Pons (tissue), 1 donor: ENCODE data around the gene NHERF1.

Experiments used
- DNase-seq: peaks from one replicate; pipeline ENCODE4 v3.0.0-alpha.2; 2016; ENCODE audit warnings: low spot score

Gene NHERF1

DNA sequence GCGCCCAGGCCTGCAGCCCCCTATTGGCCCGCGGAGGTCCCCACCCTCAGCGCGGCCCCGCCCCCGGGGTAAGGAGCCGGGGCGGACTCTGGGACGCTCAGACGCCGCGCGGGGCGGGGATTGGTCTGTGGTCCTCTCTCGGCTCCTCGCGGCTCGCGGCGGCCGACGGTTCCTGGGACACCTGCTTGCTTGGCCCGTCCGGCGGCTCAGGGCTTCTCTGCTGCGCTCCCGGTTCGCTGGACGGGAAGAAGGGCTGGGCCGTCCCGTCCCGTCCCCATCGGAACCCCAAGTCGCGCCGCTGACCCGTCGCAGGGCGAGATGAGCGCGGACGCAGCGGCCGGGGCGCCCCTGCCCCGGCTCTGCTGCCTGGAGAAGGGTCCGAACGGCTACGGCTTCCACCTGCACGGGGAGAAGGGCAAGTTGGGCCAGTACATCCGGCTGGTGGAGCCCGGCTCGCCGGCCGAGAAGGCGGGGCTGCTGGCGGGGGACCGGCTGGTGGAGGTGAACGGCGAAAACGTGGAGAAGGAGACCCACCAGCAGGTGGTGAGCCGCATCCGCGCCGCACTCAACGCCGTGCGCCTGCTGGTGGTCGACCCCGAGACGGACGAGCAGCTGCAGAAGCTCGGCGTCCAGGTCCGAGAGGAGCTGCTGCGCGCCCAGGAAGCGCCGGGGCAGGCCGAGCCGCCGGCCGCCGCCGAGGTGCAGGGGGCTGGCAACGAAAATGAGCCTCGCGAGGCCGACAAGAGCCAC lies at the start of gene NHERF1:
Gene NHERF1, plus strand, starts transcription at position 100 of the 750 bp plus-strand sequence. Its CDS starts 219 bp downstream, at position 319.
- peak; percentile 94 for DNase-seq

DNA sequence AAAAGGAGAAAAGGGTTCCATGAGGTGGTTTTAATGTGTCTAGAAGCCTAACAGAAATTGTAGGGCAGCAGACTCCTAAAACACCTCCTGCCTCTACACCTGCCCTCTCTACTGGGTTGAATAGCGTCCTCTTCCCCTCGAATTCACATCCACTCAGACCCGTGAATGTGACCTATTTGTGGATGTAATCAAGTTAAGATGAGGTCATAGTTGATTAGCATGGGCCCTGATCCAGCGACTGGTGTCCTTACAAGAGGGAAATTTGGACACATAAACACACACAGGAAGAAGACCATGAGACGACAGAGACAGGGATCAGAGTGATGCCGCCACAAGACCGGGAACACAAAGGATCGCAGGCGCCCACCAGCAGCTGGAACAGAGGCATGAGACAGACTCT lies 49.2 kb upstream of the NHERF1 start:
- DNase-seq = no peak

DNA sequence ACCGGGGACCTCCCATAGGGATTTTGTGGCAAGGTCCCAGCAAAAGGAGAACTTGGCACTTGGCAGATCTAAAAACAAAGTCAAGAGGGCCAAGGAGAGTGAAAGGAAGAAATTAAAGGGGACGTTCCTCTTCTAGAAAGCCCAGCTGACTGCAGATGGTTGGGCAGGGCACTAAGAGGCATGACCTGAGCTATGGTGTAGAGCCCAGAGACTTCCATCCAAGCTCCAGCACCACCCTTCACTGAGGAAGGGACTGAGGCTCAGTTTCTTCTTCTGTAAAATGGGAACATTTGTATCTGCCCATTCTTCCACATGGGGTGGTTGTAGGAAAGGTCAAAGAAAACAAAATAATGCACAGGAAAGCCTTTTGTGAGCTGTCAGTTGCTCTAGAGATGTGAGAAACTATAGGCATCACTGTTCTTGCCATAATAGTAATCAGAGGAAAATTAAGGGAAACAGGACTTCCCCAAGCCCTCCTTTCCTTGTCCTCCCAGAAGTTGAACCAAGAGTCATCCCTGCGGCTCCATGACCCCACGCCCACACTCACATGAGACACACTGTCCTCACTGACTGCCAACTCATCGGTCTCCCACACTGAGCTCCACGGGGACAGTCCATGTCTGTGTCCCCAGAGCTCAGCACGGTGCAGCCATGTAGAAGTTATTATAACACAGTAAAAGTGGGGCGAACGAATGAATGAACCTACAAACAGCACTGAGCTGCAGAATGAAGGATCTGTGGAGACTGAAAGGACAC lies 46.1 kb upstream of the NHERF1 start:
- DNase-seq = peak; percentile 19

DNA sequence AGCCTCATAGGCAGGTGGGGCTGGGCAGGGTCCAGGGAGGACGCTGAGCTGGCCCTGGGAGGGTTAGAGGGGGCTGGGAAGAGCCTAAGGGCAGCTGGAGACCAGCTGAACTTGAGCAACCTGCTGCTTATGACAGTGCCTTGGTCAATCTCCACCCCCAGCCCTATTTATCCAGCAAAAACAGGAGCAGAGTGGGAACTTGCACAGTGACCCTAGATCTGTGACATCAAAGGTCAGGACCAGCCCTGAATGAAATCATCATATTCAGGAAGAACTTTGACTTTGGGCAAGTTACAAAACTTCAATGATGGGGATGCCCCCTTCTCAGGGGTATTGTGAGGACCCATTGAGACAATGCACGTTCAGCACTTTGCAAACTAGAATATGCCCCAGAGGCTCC lies 45.1 kb upstream of the NHERF1 start:
- no peak for DNase-seq

DNA sequence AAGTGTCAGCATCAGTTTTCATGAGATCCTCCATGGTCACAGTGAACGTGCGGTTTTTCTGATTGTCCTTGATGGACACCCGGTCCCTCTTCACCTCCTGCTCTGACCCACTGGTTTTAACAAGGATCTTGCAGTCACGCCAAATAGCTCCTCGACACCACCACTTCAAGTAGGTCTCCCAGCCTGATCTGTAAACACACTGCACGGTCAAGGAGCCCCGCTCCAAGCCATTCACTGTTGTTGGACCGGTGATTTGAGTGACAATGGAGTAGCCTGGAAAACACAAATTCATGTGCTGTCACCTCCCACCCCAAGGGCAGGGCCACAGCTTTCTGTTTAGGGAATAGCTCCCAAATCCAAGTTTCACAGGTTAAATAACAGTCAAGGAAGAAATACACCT lies 43.9 kb upstream of the NHERF1 start:
- DNase-seq = no peak

DNA sequence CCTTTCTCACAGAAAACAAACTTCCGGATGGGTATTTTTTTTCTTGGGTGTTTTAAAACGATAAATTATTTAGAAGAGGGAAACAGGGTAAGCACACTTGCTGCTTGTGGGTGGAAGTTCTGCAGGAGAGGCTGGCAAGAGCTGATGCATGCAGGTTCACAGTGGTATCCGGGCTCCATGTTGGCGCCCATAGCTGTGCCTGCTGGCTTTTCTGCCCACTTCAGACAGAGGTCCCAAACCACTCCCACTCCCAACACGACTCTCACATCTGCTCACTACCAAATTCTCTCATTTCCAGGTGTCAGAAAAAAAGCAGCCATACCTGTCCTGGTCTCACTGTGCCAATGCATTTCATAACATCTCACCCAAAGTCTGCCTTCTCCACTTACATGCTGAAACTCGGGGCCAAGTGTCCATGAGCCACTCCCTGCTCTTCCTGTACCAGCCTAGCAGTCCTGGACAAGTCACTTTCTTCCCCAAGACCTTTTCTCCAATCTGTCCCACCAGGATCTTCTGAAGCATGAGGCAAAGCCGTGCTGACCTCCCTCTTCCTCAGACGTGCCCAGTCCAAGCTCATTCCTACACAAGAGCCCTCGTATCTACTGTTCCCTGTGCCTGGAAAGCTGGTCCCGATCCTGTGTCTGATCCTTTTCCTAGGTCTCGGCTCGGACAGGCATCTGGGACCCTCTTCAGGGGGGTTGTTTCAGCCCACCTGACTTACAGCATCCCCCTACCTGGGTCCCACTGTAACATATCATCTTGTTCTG lies 37.2 kb upstream of the NHERF1 start:
- DNase-seq = no peak

DNA sequence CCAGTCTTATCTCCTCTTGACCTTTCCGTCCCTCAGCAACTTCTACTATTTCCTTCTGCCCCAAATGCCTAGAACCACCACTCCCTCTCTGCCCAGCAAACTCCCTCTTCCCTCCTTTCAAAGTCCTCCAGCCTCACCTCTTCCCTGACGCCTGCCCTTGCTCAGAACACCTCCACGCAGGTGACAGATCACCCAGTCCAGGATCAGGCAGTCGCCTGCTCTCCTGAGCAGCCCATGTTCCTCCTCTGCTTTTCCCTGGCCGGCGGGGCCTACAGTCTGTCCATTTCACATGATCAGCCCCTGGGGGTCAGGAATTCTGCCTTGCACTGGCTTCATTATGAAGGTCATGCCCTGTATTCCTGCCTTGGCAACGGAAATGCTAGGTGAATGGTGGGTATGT lies 36.1 kb upstream of the NHERF1 start:
- no peak for DNase-seq

DNA sequence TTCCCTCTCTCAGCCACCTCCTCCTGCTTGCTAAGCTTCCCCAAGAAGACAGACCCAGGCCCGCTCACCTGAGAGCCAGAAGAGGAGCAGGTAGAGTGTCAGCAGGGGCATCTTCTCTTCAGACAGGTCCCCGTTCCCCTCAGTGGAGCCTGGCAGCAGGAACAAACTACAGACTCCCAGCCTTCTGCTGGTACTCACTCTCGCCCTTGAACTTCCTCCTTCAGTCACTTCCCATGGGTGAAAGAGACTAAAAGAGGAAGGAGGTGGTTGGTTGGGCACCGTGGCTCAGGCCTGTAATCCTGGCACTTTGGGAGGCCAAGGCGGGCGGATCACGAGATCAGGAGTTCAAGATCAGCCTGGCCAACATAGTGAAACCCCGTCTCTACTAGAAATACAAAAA lies 35.7 kb upstream of the NHERF1 start, which contains the start of gene CD300LF:
Gene CD300LF, minus strand, starts transcription at position 168 of the 400 bp plus-strand sequence. Its CDS starts 57 bp downstream, at position 111.
- DNase-seq = peak; percentile 78

DNA sequence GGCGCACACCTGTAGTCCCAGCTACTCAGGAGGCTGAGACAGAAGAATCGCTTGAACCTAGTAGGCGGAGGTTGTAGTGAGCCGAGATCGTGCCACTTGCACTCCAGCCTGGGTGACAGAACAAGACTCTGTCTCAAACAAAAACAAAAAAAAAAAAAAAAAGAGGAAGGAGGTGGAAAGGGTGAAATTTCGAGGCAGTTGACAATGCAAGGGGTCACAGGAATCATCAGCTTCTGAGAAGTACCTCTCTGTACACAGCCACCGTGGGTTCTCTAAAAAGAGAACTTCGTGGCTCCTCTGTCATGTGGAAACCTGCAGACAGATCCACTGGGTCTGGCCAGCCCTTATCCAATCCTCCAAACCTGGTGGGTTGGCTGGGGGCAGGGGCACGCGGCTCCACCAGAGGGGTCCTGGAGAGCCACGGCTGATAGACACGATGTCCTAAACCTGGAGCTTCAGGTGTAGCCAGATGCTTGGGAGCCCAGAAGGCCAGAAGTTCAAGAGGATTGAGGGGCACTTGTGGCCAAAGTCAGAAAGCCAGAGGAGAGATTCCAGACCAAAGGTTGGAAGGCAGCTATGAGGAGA lies 35.2 kb upstream of the NHERF1 start:
- DNase-seq = peak; percentile 22

DNA sequence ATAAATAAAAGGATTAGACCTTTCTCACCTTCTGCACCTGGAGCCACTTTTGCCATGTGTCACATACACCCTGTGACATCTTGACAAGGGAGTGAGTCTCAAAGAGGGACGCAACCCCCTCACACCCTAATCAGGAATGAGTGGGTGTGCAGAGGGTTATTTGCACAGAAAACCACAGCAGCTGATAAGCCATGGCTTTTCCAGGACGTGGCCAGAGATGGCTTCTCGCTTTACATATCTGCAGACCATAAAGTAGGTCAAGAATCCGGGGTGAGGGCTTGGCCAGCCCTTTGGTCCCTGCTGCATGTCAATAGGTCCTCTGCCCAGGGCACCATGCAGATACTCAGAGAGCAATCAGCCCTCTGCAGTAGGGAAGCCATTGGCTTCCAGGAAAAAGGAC lies 33.3 kb upstream of the NHERF1 start:
- DNase-seq = no peak

DNA sequence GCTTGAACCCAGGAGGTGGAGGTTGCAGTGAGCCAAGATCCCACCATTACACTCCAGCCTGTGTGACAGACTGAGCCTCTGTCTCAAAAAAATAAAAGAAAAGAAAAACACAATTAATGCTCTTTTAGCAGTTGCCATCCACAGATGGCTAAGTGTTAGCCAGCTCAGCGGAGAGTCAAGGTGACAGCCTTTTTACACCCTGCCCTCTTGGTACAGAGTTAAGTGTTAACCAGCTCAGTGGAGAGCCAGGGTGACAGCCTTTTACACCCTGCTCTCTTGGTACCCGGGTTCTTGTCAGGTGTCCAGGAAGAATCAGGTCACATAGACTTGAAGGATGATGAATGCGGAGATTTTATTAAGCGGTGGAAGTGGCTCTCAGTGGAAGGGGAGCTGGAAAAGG lies 27.9 kb upstream of the NHERF1 start:
- no peak for DNase-seq

DNA sequence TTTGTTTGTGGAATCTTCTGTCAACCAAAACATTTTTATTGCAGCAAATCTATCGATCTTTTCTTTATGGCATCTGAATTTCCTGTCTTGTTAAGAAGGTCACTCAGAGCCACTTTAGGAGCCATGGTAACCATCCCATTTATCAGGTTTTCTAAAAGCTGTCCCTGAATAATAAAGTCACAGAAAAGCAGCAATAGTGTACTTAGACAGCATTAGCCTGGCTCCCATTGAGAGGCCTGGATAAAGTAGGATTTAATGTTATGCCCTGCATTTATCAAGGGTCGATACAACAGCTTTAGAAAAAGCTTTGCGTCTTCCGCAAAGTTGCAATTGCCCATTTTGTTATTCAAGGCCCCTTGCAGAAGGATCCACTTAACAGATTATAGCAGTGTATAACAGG lies 25.6 kb upstream of the NHERF1 start:
- DNase-seq = no peak

DNA sequence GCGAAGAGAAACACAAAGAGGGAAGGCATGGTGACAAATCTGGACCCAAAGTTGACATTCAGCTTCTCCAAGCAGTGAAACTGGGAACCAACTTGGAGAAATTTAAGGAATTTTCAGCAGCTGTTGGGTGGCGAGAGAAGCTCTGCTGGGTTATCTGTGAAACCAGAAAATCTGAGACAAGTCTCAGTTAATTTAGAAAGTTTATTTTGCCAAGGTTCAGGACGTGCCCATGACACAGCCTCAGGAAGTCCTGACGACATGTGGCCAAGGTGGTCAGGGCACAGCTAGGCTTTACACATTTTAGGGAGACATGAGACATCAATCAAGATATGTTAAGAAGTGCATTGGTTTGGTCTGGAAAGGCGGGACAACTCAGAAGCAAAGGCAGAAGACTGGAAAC lies 24.5 kb upstream of the NHERF1 start:
- no peak for DNase-seq

DNA sequence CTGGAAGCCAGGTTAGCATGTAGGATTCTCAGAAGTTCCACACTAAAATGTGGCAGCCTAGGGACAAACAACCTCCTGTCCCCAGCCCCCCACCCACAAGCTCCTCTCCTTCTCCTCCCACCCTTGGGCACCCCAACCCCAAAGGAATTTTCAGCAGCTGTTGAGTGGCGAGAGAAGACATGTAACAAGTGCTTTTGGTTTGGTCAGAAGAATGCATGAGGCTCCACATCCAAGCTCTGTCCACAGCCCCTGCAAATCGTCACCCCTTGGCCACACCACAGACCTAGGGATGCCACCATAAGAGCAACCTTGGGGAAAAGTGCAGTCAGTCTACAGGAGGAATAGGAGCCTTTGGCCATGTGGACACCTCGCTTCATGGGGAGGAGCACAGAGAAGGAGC lies 23.3 kb upstream of the NHERF1 start:
- no peak for DNase-seq

DNA sequence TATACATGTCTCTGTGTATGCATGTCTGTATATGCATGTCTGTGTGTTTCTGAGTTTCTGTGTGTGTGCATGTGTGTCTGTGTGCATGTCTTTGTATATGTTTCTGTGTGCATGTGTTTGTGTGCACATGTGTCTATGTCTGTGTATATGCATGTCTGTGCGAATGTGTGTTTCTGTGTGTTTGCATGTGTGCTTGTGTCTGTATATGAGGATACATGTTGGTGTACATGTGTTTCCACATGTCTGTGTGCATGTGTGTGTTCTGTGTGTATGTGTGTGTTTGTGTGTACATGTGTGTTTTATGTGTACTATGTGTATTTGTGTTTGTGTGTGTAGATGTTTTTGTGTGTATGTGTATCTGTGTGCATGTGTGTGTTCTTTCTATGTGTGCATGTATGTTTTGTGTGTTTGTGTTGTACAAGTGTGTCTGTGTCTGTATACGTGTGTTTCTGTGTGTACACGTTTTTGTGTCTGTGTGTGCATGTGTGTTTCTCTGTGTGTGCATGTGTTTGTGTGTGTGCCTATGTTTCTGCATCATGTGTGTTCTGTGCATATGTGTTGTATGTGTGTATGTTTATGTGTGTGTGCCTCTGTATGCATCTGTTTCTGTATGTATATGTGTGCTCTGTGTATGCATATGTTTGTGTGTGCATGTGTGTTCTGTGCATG lies 20.3 kb upstream of the NHERF1 start:
- DNase-seq = no peak

DNA sequence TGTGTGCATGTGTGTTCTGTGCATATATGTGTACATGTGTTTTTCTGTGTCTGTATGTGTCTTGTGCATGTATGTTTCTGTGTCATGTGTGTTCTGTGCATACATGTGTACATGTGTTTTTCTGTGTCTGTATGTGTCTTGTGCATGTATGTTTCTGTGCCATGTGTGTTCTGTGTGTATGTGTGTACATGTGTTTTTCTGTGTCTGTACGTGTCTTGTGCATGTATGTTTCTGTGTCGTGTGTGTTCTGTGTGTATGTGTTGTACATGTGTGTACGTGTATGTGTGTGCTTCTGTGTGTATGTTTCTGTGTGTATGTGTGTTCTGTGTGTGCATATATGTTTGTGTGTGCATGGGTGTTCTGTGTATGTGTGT lies 19.7 kb upstream of the NHERF1 start:
- no peak for DNase-seq

DNA sequence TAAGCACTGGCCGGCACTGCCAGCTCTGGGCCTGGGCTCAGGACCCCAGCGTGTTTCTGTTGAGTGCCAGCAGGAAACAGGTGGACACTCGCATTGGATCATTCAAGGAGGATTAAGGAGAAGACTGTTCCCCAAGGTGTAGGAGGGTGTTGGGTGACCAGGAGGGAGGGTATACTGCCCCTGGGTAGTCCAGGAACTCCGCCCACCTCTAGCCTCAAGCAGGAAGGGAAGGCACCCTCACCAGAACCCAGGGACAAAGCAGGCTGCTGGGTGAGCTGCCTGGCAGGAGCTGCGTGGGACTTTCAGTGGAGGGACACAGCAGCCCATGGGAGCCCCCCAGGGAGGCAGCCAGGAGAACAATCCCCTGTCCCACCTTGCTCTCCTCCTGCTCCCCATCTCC lies 19.1 kb upstream of the NHERF1 start:
- no peak for DNase-seq

DNA sequence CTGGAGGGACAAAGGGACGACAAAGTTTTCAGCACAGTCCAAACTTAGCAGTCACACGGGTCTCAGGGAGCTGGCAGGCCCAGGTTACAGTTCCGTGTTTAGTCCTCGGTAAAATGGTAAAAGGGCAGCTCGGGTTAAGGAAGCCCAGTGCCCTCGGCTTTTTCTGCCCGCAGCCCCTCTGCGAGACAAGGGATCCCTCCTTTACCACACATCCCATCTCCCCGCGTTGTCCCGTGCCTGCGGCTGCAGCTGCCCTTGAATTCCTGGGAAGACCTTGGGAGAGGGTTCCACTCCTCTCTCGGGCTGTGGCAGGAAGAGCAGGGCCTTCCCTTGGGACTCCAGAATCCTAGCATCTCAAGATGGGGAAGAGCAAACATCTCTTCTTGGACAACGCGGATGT lies 18.6 kb upstream of the NHERF1 start:
- DNase-seq = no peak

DNA sequence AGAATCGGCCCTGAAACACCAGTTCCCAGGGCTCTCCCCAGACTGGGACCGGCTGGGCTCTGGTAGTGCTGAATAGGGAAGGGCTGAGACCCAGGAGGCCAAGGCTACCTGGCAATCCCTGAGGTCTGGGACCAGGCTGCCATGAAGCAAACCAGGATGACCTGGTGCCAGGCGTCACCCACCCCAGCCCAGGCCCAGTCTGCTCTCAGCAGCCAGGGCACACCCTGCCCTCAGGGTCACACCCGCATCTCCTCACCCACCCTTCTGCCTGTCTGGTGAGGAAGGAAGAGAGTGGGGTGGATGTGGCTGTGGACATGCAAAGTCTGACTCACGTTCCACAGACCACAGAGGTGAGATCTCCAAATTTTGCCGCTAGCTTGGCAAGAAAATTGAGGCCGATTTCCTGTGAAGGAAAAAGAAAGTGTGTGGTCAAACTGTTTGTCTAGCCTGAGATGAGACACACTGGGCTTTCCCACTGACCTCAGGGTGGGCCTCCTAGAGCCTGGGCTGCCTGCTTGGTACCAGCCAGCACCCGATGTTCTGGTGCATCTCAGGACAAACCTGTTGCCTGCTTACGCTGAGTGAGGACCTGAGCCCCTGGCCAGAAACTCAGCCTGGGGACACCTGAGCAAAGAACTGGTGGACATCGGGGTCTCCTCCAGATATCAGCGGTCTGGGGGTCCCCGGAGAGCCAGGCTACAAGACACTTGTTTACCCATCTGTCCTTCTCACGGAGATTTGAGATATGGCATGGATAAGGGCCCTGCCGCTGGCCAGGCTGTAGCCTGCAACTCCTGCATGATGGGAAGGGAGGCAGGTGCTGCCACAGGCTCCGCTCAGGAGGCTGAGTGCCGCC lies 17.7 kb upstream of the NHERF1 start:
- DNase-seq = no peak

DNA sequence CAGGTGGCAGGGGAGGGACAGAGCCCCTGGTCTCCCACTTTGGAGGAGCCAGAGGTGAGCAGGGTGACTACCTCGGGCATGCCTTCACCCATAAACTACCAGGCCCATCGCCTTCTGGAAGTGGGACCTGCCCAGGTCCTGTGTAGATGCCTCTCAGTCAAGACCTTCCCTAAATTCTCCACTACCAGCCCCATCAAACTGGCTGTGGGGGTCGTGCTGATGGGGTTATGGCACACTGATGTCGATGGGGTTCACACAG lies 17.2 kb upstream of the NHERF1 start:
- DNase-seq = no peak
